Heart left ventricle (tissue), 13 donors: ENCODE measurements around the gene ZNF12.

ENCODE experiments used
- CTCF ChIP-seq, 12 donors: fragments of 200-600 bp; sonication (generic) in 4 of 12; IDR thresholded peaks; one replicate each; pipeline versions ENCODE4 v1.5.0 to v1.8.0; 2018 to 2022; ENCODE audit warnings: antibody characterized with exemption in 12 of 12, mild to moderate bottlenecking in 5 of 12
- POLR2A ChIP-seq, 2 donors: fragments of 450-650 bp; IDR thresholded peaks; one replicate each; pipeline ENCODE4 v1.6.1; 2017; ENCODE audit warnings: antibody characterized with exemption in 2 of 2, mild to moderate bottlenecking in 2 of 2, moderate library complexity in 2 of 2
- donor health status: ischemic (EF 13 %, LVEDD 7.1; RV severe dilation, severe dysfunction).
- donor health status: DM: no; HTN: yes; CAD: no.
- donor health status: DM: no; HTN: no; CAD: no.
- donor health status: ischemic (EF 25% LVEDD 6.9; RV normal size, moderate dysfunction).
- donor health status: ischemic (EF 25% LVEDD 5.7; RV mildly dilated, moderate dysfunction).
- donor health status: ischemic (EF 35%, LVEDD 5.7; RV mildly dilated, moderate dysfunction).
- donor health status: nonischemic (EF 11% LVEDD 7.7; RV severe dilation, severe dysfunction).
- donor health status: DM: yes; HTN: yes; CAD: no.
- donor health status: PGD.
- donor health status: ischemic (EF 29% LVEDD 5.4; RV normal size, mild dysfunction).
- donor health status: nonischemic (EF 23%, LVEDD 6.1; RV moderate dilation, normal function).

DNA sequence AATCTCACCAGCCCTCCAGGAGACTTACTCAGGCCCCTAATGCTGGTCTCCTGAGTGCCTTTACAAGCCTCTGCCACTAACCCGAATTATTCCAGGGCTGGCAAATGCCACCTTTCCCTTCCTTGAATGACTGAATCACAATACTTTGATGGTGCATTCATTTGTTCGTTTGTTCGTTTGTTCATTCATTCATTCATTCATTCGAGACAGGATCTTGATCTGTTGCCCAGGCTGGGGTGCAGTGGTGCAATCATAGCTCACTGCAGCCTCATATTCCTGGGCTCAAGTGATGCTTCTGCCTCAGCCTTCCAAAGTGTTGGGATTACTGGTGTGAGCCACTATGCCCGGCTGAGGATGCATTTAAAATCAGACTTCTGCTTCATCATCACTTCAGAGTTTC is 6.0 kb downstream of the ZNF12 start:
- no peak for TF ChIP-seq POLR2A (IDR thresholded peaks at IDR 0.05)
- TF ChIP-seq CTCF (IDR thresholded peaks at IDR 0.05): no peak
